Spleen (tissue), 11 donors: ENCODE results near the gene MYCBPAP. TPM values are rescaled to one million over a fixed set of nuclear protein-coding genes. Genes with fewer than 3 reads are reported as not detected.

Experiments
- DNase-seq: peaks from one replicate; pipeline ENCODE4 v3.0.0-alpha.2; 2020
- H3K27ac ChIP-seq, 8 donors: fragments of 200-600 bp; sonication (generic) in 7 of 8; 1 replicate in 4 of 8; 2 replicates in 4 of 8; pipeline versions ENCODE4 v1.5.0 to v1.8.0; 2016 to 2021; ENCODE audit warnings: inconsistent platforms in 4 of 8, mild to moderate bottlenecking in 4 of 8, moderate library complexity in 1 of 8
- H3K27me3 ChIP-seq, 7 donors: fragments of 200-600 bp; sonication (generic) in 6 of 7; replicated peaks in 1 of 7; 1 replicate in 4 of 7; 2 replicates in 3 of 7; pipeline versions ENCODE4 v1.5.0 to v1.8.0; 2016 to 2021; ENCODE audit warnings: inconsistent platforms in 3 of 7, mild to moderate bottlenecking in 1 of 7
- H3K36me3 ChIP-seq, 6 donors: fragments of 200-600 bp; sonication (generic) in 5 of 6; 1 replicate in 4 of 6; 2 replicates in 2 of 6; pipeline versions ENCODE4 v1.5.0 to v1.8.0; 2016 to 2021; ENCODE audit warnings: inconsistent platforms in 2 of 6
- H3K4me1 ChIP-seq, 6 donors: fragments of 200-600 bp; sonication (generic) in 5 of 6; 1 replicate in 3 of 6; 2 replicates in 3 of 6; pipeline versions ENCODE4 v1.5.0 to v1.8.0; 2016 to 2021; ENCODE audit warnings: inconsistent platforms in 3 of 6
- H3K4me3 ChIP-seq, 8 donors: fragments of 200-600 bp; sonication (generic) in 7 of 8; 1 replicate in 4 of 8; 2 replicates in 4 of 8; pipeline versions ENCODE4 v1.5.0 to v1.8.0; 2016 to 2021; ENCODE audit warnings: inconsistent platforms in 4 of 8, mild to moderate bottlenecking in 4 of 8, moderate library complexity in 2 of 8
- H3K9me3 ChIP-seq, 8 donors: fragments of 200-600 bp; sonication (generic) in 7 of 8; 1 replicate in 4 of 8; 2 replicates in 4 of 8; pipeline versions ENCODE4 v1.5.0 to v1.8.0; 2016 to 2021; ENCODE audit warnings: inconsistent platforms in 4 of 8
- CTCF ChIP-seq, 11 experiments: fragments of 200-600 bp in 7 of 11; fragments of 450-650 bp in 4 of 11; sonication (generic) in 4 of 11; IDR thresholded peaks in 8 of 11; conservative IDR thresholded peaks in 3 of 11; 1 replicate in 7 of 11; 2 replicates in 4 of 11; pipeline versions ENCODE4 v1.4.0 to v1.8.0; 2016 to 2021; ENCODE audit warnings: antibody characterized with exemption in 11 of 11, inconsistent platforms in 4 of 11, mild to moderate bottlenecking in 1 of 11
- POLR2A ChIP-seq, 3 donors: fragments of 450-650 bp; IDR thresholded peaks; one replicate each; pipeline ENCODE4 v1.5.1; 2017; ENCODE audit warnings: antibody characterized with exemption in 3 of 3, mild to moderate bottlenecking in 1 of 3
- POLR2AphosphoS5 ChIP-seq, 3 donors: sonication (generic); formaldehyde crosslinking; IDR thresholded peaks; one replicate each; pipeline ENCODE4 v1.5.1; 2017; ENCODE audit warnings: antibody characterized with exemption in 3 of 3
- WGBS, 5 donors: extraction: QIAGEN DNeasy Blood & Tissue Kit in 3 of 5; methylation state at CpG; one replicate each; pipeline versions ENCODE4 v1.1.5 to v1.1.7; 2013 to 2018; 5-methylcytosine and 5-hydroxymethylcytosine counted together
- intact Hi-C: fragments of 100-400 bp; cut with DNase I; formaldehyde crosslinking; loops from one replicate; pipeline ENCODE4 v1.15.0; 2023; ENCODE audit warnings: low total_unique reads
- polyA plus RNA-seq, 3 donors: library from polyadenylated mRNA; stranded (reverse); fragments of 200-250 nt; gene quantifications; one replicate each; pipeline ENCODE4 v1.2.1, GENCODE V29; 2013
- total RNA-seq, 7 donors: library from RNA; depleted of rRNA in 3 of 7; stranded (reverse); fragments of >200 nt in 3 of 7; fragmentation: NEBNext Ultra II Directional in 4 of 7; extraction: Animal tissue kit (Norgen Biotek cat#: 25700) in 4 of 7; gene quantifications; one replicate each; pipeline versions ENCODE4 v1.1.0 to v1.2.1, GENCODE V29; 2016 to 2021
- donor health status: healthy with polysubstance abuse.
- donor health status: DM: no; HTN: no; CAD: no; lungs with moderate emphysema.
- donor health status: DM: no; HTN: no; CAD: no.
- donor health status: Bipolar disorder and iron deficiency.
- donor health status: healthy.
- donor health status: DM: no; HTN: no; CAD: no.
- donor health status: DM: yes; HTN: yes; CAD: no.

The MYCBPAP gene
- total and polyA plus RNA-seq, 10 donors: 0.15 to 2.8 (median 0.84) TPM

- intact Hi-C loops: loop anchor here (10.0 kb wide), 1 partner anchor 73 kb away; no protein-coding TSS in a partner anchor
- H3K27me3 ChIP-seq: no peaks in the 10 kb centered on the region
- no peak overlapping the region for H3K4me3 ChIP-seq
- no peak overlapping the region for H3K27ac ChIP-seq
- H3K9me3 ChIP-seq: no peaks in the 10 kb centered on the region
- H3K4me1 ChIP-seq: peaks cover 9 to 22% (median 17%) of the 10 kb centered on the region in 6 donors
- H3K36me3 ChIP-seq: peaks cover 0 to 62% (median 21%) of the 10 kb centered on the region in 6 donors
- TF ChIP-seq CTCF (IDR thresholded peaks at IDR 0.05 in 8 of 11, conservative IDR thresholded peaks at IDR 0.05 in 3 of 11): no peak
- no peak for TF ChIP-seq POLR2A (IDR thresholded peaks at IDR 0.05)
- TF ChIP-seq POLR2AphosphoS5 (IDR thresholded peaks at IDR 0.05): no peak
- DNase-seq: no peak
- 94 to 100% (median 97%) methylated on average over 7 to 8 of the region's 8 CpGs for WGBS, 5 donors
Observed at GRCh38 chr17:50551433-50551815, 43.2 kb downstream of the MYCBPAP start.

GRCh38 chr17:50551884-50552283 lies 43.6 kb downstream of the MYCBPAP start:
- Histone ChIP-seq H3K9me3 (no peaks in the 10 kb centered on the region), H3K36me3 (peaks cover 0 to 66% (median 21%) of the 10 kb centered on the region in 6 donors), H3K4me3 (no peak overlapping the region), H3K27ac (no peak overlapping the region), H3K4me1 (peaks cover 5 to 17% (median 13%) of the 10 kb centered on the region in 6 donors), H3K27me3 (peaks cover 0 to 4% (median 0%) of the 10 kb centered on the region in 7 donors)
- intact Hi-C loops: loop anchor here (10.0 kb wide), 1 partner anchor 73 kb away; no protein-coding TSS in a partner anchor
- no peak for TF ChIP-seq POLR2A (IDR thresholded peaks at IDR 0.05)
- TF ChIP-seq CTCF (IDR thresholded peaks at IDR 0.05 in 8 of 11, conservative IDR thresholded peaks at IDR 0.05 in 3 of 11): no peak
- TF ChIP-seq POLR2AphosphoS5 (IDR thresholded peaks at IDR 0.05): no peak
- DNase-seq: peak; percentile 67
- 80 to 94% (median 88%) methylated on average over 3 to 12 of the region's 12 CpGs for WGBS, 5 donors

GRCh38 chr17:50554201-50554600 lies 46.0 kb downstream of the MYCBPAP start:
- H3K4me1 ChIP-seq: peaks cover 6 to 9% (median 7%) of the 10 kb centered on the region in 6 donors
- intact Hi-C loops: loop anchor here (10.0 kb wide), 1 partner anchor 71 kb away; no protein-coding TSS in a partner anchor
- H3K27me3 ChIP-seq: peaks cover 4 to 27% (median 12%) of the 10 kb centered on the region in 7 donors
- TF ChIP-seq POLR2A (IDR thresholded peaks at IDR 0.05): no peak
- TF ChIP-seq CTCF (IDR thresholded peaks at IDR 0.05 in 8 of 11, conservative IDR thresholded peaks at IDR 0.05 in 3 of 11): no peak
- peak in 1 of 3 donors; percentile 41 for TF ChIP-seq POLR2AphosphoS5 (IDR thresholded peaks at IDR 0.05)
- H3K4me3 ChIP-seq: no peak overlapping the region
- 83 to 97% (median 93%) methylated on average over 5 to 17 of the region's 17 CpGs for WGBS, 5 donors
- no peaks in the 10 kb centered on the region for H3K9me3 ChIP-seq
- DNase-seq: no peak
- no peak overlapping the region for H3K27ac ChIP-seq
- H3K36me3 ChIP-seq: peaks cover 0 to 58% (median 21%) of the 10 kb centered on the region in 6 donors

GRCh38 chr17:50556803-50557202 lies 48.6 kb downstream of the MYCBPAP start:
- Histone ChIP-seq H3K4me1 (peaks cover 25 to 35% (median 34%) of the 10 kb centered on the region in 6 donors), H3K36me3 (peaks cover 0 to 32% (median 11%) of the 10 kb centered on the region in 6 donors), H3K27ac (no peak overlapping the region), H3K9me3 (no peaks in the 10 kb centered on the region), H3K4me3 (no peak overlapping the region), H3K27me3 (peaks cover 14 to 53% (median 38%) of the 10 kb centered on the region in 7 donors)
- no peak for DNase-seq
- 58 to 77% (median 74%) methylated on average over 5 of the region's 5 CpGs for WGBS, 5 donors
- intact Hi-C loops: loop anchor here (10.0 kb wide), 1 partner anchor 68 kb away; no protein-coding TSS in a partner anchor
- TF ChIP-seq POLR2A (IDR thresholded peaks at IDR 0.05) (no peak), POLR2AphosphoS5 (IDR thresholded peaks at IDR 0.05) (no peak), CTCF (IDR thresholded peaks at IDR 0.05 in 8 of 11, conservative IDR thresholded peaks at IDR 0.05 in 3 of 11) (no peak)
